Measurements from ENCODE around the gene RGS3. TPM values are rescaled to one million over a fixed set of nuclear protein-coding genes. Genes with fewer than 3 reads are reported as not detected.

The RGS3 gene
- total and polyA plus RNA-seq, 7 experiments from 2014 or later: 4.9 to 43.4 (median 11.6) TPM

DNA sequence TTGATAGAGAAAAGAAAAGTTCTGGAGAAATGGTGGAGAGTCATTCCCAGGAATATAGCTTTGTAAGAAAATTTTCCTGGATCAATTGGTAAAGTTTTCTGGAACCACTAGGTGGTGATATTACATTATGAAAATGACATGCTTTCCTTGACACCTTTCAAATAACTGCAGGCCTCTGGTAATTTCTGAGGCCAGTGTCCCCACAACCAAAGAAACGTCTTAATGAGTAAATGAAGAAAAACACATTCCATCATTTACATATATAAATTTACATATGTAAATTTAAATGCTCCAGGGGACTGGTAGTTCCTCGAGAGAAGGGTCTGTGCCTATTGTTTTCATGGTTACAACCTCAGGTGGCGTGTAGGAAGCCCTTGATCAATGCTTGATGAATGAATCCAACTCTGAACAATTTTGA lies 17.2 kb upstream of the RGS3 start:
- no peak overlapping the region for H3K4me3 ChIP-seq (ENCODE audit: low read length)
- H3K4me1 ChIP-seq (ENCODE audit: control insufficient read depth in 2 of 2, insufficient read depth in 2 of 2, low read length in 2 of 2): no peaks in the 10 kb centered on the region
- no peaks in the 10 kb centered on the region for H3K27me3 Mint-ChIP-seq
- H3K36me3 ChIP-seq (ENCODE audit: control insufficient read depth in 2 of 3, insufficient read depth in 3 of 3, low read length in 3 of 3): no peaks in the 10 kb centered on the region
- H3K36me3 Mint-ChIP-seq: no peaks in the 10 kb centered on the region
- H3K27me3 ChIP-seq (ENCODE audit: control insufficient read depth in 2 of 2, insufficient read depth in 2 of 2, low read length in 2 of 2): no peaks in the 10 kb centered on the region
- POLR2A ChIA-PET: interaction anchor here (1.0 to 1.6 kb wide), 3 partner anchors 133 to 144 kb away, joined by 3 to 6 read pairs (median 4); no protein-coding TSS in a partner anchor
- CTCF ChIA-PET: interaction anchor here (0.6 to 6.6 kb wide), 16 partner anchors 26 to 700 kb away, joined by 3 to 80 read pairs (median 4); partner anchors contain the start of genes ALAD, CDC26 and PRPF4
- no peak for ATAC-seq
- H3K27ac ChIP-seq (ENCODE audit: low read depth, low read length): no peak overlapping the region
- intact Hi-C loops (cut with micrococcal nuclease): loop anchor here (2.0 kb wide), 5 partner anchors 36 to 208 kb away; partner anchors contain the start of genes ALAD (in 1 of the 2), C9orf43 (in 1 of the 2) and POLE3 (in 1 of the 2)
- DNase-seq: peak in 6 of 9 donors; percentile 20 to 51 (median 42)
- H3K9me3 ChIP-seq (ENCODE audit: control insufficient read depth in 2 of 3, low read length in 3 of 3): no peaks in the 10 kb centered on the region
- no peak overlapping the region for H3K4me3 Mint-ChIP-seq
- H3K4me1 Mint-ChIP-seq: peaks cover 0 to 3% (median 0%) of the 10 kb centered on the region in 7 donors
- no peaks in the 10 kb centered on the region for H3K9me3 Mint-ChIP-seq
- no peak overlapping the region for H3K27ac Mint-ChIP-seq

DNA sequence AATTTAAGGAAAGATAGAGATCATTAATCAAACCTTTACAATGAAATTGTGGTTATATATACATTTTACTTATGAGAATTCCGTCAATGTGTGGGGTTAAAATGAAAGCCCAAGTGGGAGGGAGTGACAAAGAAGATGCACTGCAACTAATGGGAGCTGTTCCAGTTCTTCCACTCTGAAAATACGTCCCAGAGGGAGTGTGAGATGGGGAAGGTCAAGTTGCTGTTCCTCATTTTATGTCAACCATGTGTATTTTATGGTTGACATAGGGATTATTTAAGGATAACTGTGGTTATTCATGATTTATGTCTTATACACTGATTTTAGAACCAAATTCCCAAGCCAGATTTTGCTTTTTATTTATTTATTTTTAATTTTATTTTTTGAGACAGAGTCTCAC lies 14.2 kb upstream of the RGS3 start:
- no peaks in the 10 kb centered on the region for H3K36me3 ChIP-seq (ENCODE audit: control insufficient read depth in 2 of 3, insufficient read depth in 3 of 3, low read length in 3 of 3)

DNA sequence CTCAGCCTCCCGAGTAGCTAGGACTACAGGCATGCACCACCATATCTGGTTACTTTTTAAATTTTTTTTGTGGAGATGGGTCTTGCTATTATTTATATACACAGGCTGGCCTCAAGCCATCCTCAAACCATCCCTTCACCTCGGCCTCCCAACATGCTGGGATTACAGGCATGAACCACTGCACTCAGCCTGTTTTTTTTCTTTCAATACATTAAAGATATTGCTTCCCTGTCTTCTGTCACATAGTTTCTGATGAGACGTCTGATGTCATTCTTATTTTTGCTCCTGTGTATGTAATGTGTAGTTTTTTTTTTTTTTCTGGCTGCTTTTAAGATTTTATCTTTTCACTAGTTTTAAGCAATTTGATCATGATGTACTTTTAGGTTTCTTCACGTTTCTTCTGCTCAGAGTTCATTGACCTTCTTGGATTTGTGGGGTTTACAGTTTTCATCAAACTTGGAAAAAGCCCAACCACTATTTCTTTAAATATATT lies 11.4 kb upstream of the RGS3 start:
- H3K4me1 ChIP-seq (ENCODE audit: control insufficient read depth in 2 of 2, insufficient read depth in 2 of 2, low read length in 2 of 2): no peaks in the 10 kb centered on the region
- ATAC-seq (no peak), DNase-seq (no peak)
- H3K4me3 ChIP-seq (ENCODE audit: low read length): no peak overlapping the region
- Mint-ChIP-seq H3K4me3 (no peak overlapping the region), H3K27ac (no peak overlapping the region), H3K9me3 (no peaks in the 10 kb centered on the region), H3K27me3 (no peaks in the 10 kb centered on the region), H3K4me1 (peaks cover 0 to 17% (median 0%) of the 10 kb centered on the region in 7 donors), H3K36me3 (no peaks in the 10 kb centered on the region)
- no peak overlapping the region for H3K27ac ChIP-seq (ENCODE audit: low read depth, low read length)
- H3K9me3 ChIP-seq (ENCODE audit: control insufficient read depth in 2 of 3, low read length in 3 of 3): no peaks in the 10 kb centered on the region
- CTCF ChIA-PET: interaction anchor here (0.8 to 1.6 kb wide), 3 partner anchors 127 to 205 kb away, joined by 3 to 4 read pairs (median 4); no protein-coding TSS in a partner anchor
- H3K36me3 ChIP-seq (ENCODE audit: control insufficient read depth in 2 of 3, insufficient read depth in 3 of 3, low read length in 3 of 3): no peaks in the 10 kb centered on the region
- POLR2A ChIA-PET: no interaction called here
- no peaks in the 10 kb centered on the region for H3K27me3 ChIP-seq (ENCODE audit: control insufficient read depth in 2 of 2, insufficient read depth in 2 of 2, low read length in 2 of 2)
- intact Hi-C loops (cut with micrococcal nuclease): no loop called here

More for the DNA sequence above, 14.2 kb upstream of the RGS3 start:
- CTCF ChIA-PET: interaction anchor here (1.6 to 6.6 kb wide), 3 partner anchors 133 to 207 kb away, joined by 4 to 80 read pairs (median 69); no protein-coding TSS in a partner anchor
- H3K9me3 ChIP-seq (ENCODE audit: control insufficient read depth in 2 of 3, low read length in 3 of 3): no peaks in the 10 kb centered on the region
- intact Hi-C loops (cut with micrococcal nuclease): no loop called here
- Mint-ChIP-seq H3K27ac (no peak overlapping the region), H3K4me1 (peaks cover 0 to 3% (median 0%) of the 10 kb centered on the region in 7 donors), H3K27me3 (no peaks in the 10 kb centered on the region), H3K9me3 (no peaks in the 10 kb centered on the region), H3K36me3 (no peaks in the 10 kb centered on the region), H3K4me3 (no peak overlapping the region)
- POLR2A ChIA-PET: no interaction called here
- no peaks in the 10 kb centered on the region for H3K4me1 ChIP-seq (ENCODE audit: control insufficient read depth in 2 of 2, insufficient read depth in 2 of 2, low read length in 2 of 2)
- no peak for DNase-seq
- ATAC-seq: no peak
- no peak overlapping the region for H3K4me3 ChIP-seq (ENCODE audit: low read length)
- H3K27ac ChIP-seq (ENCODE audit: low read depth, low read length): no peak overlapping the region
- no peaks in the 10 kb centered on the region for H3K27me3 ChIP-seq (ENCODE audit: control insufficient read depth in 2 of 2, insufficient read depth in 2 of 2, low read length in 2 of 2)

DNA sequence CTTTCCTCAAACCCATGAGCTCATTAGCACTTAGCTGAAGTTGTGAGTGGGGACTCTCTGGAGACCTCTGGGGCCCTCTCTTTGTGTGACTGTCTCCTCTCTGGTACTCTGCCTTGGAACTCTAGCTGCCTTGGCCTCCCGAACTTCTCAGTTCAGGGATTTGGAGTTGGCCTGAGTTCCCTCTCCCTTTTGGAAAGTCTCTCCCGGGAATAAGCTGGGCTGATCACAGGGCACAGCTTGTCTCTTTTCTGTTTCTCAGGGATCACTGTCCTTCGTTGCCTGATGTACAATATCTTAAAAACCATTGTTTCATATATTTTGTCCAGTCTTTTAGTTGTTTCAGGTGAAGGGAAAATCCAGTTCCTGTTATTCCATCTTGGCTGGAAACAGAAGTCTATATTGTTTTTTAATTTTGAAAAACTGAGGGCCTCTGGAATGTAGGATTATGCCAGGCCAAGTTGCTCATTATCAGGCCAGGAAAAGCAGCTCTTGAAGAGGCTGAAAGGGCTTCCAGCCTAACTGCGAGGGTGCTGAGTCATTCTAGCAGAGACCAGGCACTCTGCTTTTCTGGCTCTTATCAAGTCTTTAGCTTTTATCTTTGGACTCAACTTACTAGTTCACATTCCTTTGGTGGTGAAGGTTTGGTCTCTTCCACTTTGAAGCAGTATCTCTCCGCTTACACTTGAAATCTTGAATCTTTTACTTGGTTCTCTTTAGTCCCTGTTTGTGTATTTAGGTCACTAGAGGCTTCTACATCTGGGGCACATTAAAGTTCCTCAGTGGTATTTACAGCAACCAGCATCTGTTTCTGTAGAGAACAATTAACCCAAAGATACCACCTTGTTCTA lies 8.4 kb upstream of the RGS3 start:
- intact Hi-C loops (cut with micrococcal nuclease): loop anchor here in 1 of 2 donors (5.0 kb wide), 1 partner anchor 57 kb away; no protein-coding TSS in a partner anchor

GRCh38 chr9:113456235-113456634 lies 7.3 kb upstream of the RGS3 start:
- Histone ChIP-seq H3K36me3 (ENCODE audit: control insufficient read depth in 2 of 3, insufficient read depth in 3 of 3, low read length in 3 of 3) (no peaks in the 10 kb centered on the region), H3K27ac (ENCODE audit: low read depth, low read length) (no peak overlapping the region), H3K9me3 (ENCODE audit: control insufficient read depth in 2 of 3, low read length in 3 of 3) (no peaks in the 10 kb centered on the region), H3K27me3 (ENCODE audit: control insufficient read depth in 2 of 2, insufficient read depth in 2 of 2, low read length in 2 of 2) (no peaks in the 10 kb centered on the region), H3K4me1 (ENCODE audit: control insufficient read depth in 2 of 2, insufficient read depth in 2 of 2, low read length in 2 of 2) (no peaks in the 10 kb centered on the region), H3K4me3 (ENCODE audit: low read length) (no peak overlapping the region)
- ATAC-seq (no peak), DNase-seq (no peak)
- intact Hi-C loops (cut with micrococcal nuclease): loop anchor here in 1 of 2 donors (5.0 kb wide), 1 partner anchor 56 kb away; no protein-coding TSS in a partner anchor
- Mint-ChIP-seq H3K27ac (no peak overlapping the region), H3K36me3 (no peaks in the 10 kb centered on the region), H3K9me3 (no peaks in the 10 kb centered on the region), H3K27me3 (no peaks in the 10 kb centered on the region), H3K4me1 (peaks cover 0 to 13% (median 0%) of the 10 kb centered on the region in 7 donors), H3K4me3 (no peak overlapping the region)
- ChIA-PET POLR2A (no interaction called here), CTCF (no interaction called here)

More for the DNA sequence above, 8.4 kb upstream of the RGS3 start:
- no peak overlapping the region for H3K4me3 ChIP-seq (ENCODE audit: low read length)
- H3K36me3 ChIP-seq (ENCODE audit: control insufficient read depth in 2 of 3, insufficient read depth in 3 of 3, low read length in 3 of 3): no peaks in the 10 kb centered on the region
- Mint-ChIP-seq H3K27me3 (no peaks in the 10 kb centered on the region), H3K27ac (peak overlapping the region in 1 of 9 donors; percentile 59), H3K4me3 (no peak overlapping the region), H3K4me1 (peaks cover 0 to 17% (median 0%) of the 10 kb centered on the region in 7 donors), H3K9me3 (no peaks in the 10 kb centered on the region), H3K36me3 (no peaks in the 10 kb centered on the region)
- DNase-seq (no peak), ATAC-seq (no peak)
- no peak overlapping the region for H3K27ac ChIP-seq (ENCODE audit: low read depth, low read length)
- ChIA-PET CTCF (interaction anchor here (1.5 to 1.7 kb wide), 2 partner anchors 133 to 200 kb away, joined by 3 to 4 read pairs; no protein-coding TSS in a partner anchor), POLR2A (no interaction called here)
- H3K27me3 ChIP-seq (ENCODE audit: control insufficient read depth in 2 of 2, insufficient read depth in 2 of 2, low read length in 2 of 2): no peaks in the 10 kb centered on the region
- H3K4me1 ChIP-seq (ENCODE audit: control insufficient read depth in 2 of 2, insufficient read depth in 2 of 2, low read length in 2 of 2): no peaks in the 10 kb centered on the region
- no peaks in the 10 kb centered on the region for H3K9me3 ChIP-seq (ENCODE audit: control insufficient read depth in 2 of 3, low read length in 3 of 3)

GRCh38 chr9:113461285-113461684 lies 2.2 kb upstream of the RGS3 start:
- no peaks in the 10 kb centered on the region for H3K9me3 Mint-ChIP-seq
- CTCF ChIA-PET: no interaction called here
- Histone ChIP-seq H3K4me3 (ENCODE audit: low read length) (no peak overlapping the region), H3K36me3 (ENCODE audit: control insufficient read depth in 2 of 3, insufficient read depth in 3 of 3, low read length in 3 of 3) (no peaks in the 10 kb centered on the region), H3K4me1 (ENCODE audit: control insufficient read depth in 2 of 2, insufficient read depth in 2 of 2, low read length in 2 of 2) (no peaks in the 10 kb centered on the region), H3K9me3 (ENCODE audit: control insufficient read depth in 2 of 3, low read length in 3 of 3) (no peaks in the 10 kb centered on the region), H3K27me3 (ENCODE audit: control insufficient read depth in 2 of 2, insufficient read depth in 2 of 2, low read length in 2 of 2) (no peaks in the 10 kb centered on the region), H3K27ac (ENCODE audit: low read depth, low read length) (no peak overlapping the region)
- H3K27ac Mint-ChIP-seq: no peak overlapping the region
- DNase-seq (no peak), ATAC-seq (no peak)
- no peaks in the 10 kb centered on the region for H3K27me3 Mint-ChIP-seq
- no peaks in the 10 kb centered on the region for H3K36me3 Mint-ChIP-seq
- POLR2A ChIA-PET: no interaction called here
- intact Hi-C loops (cut with micrococcal nuclease): loop anchor here in 1 of 2 donors (5.0 kb wide), 1 partner anchor 51 kb away; no protein-coding TSS in a partner anchor
- peaks cover 0 to 5% (median 0%) of the 10 kb centered on the region in 7 donors for H3K4me1 Mint-ChIP-seq
- no peak overlapping the region for H3K4me3 Mint-ChIP-seq
